Measurements from ENCODE around the gene KCNK5.

Gene KCNK5

DNA sequence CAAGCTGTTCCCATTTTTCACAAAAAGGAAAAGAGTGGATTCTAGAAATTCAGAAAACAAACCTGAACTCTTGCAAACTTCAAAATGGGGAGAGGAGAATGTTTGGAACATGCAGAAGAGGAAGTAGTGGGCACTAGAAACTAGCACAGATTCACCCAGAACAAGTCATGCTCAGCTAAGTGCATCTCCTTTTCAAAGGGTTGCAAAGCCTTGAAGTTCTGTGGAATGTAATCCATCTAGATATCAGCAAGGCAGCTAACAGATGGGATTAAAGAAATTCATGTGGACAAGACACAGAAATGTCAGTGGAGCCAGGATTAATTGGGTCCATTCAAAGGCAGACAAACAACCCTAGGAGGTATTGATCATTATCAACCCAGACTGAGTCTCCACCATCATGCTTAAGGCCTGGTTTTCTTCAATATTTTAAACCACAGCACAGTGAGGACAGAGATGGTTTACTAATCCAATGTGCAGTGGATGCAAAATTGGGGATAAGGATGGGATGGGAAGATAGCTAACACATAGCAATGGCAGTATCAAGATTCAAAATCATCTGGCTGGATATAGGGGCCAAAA, 31.3 kb downstream of the KCNK5 start:
- H3K4me3 ChIP-seq (ENCODE audit: low read depth, low read length) = no peak overlapping the region
- ChIA-PET CTCF (no interaction called here), POLR2A (no interaction called here)
- TF ChIP-seq, protein P1, sequence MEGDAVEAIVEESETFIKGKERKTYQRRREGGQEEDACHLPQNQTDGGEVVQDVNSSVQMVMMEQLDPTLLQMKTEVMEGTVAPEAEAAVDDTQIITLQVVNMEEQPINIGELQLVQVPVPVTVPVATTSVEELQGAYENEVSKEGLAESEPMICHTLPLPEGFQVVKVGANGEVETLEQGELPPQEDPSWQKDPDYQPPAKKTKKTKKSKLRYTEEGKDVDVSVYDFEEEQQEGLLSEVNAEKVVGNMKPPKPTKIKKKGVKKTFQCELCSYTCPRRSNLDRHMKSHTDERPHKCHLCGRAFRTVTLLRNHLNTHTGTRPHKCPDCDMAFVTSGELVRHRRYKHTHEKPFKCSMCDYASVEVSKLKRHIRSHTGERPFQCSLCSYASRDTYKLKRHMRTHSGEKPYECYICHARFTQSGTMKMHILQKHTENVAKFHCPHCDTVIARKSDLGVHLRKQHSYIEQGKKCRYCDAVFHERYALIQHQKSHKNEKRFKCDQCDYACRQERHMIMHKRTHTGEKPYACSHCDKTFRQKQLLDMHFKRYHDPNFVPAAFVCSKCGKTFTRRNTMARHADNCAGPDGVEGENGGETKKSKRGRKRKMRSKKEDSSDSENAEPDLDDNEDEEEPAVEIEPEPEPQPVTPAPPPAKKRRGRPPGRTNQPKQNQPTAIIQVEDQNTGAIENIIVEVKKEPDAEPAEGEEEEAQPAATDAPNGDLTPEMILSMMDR (IDR thresholded peaks at IDR 0.05; ENCODE audit: insufficient read depth, low read length, missing control alignments) = no peak
- no peak for DNase-seq (ENCODE audit: low read depth, low spot score)

DNA sequence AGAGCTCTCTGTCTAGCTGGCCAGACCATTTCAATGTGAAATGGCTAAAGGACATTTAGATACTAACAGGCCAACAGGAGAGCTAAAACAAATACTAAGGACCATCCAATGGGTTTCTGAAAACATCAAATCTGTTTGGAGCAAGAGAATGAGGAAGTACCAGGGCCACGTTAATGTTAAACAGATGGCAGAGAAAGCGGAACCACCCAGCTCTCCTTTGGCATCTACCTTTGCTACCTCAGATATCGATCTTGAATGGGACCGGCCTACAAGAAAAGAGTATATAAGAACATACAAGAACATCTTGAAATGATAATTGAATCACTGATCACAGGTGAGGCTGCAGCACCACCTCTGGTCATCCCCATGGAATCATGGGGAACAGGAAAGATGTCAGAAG, 31.8 kb downstream of the KCNK5 start:
- ChIA-PET CTCF (no interaction called here), POLR2A (no interaction called here)
- DNase-seq (ENCODE audit: low read depth, low spot score) = no peak
- TF ChIP-seq, protein P1 (IDR thresholded peaks at IDR 0.05; ENCODE audit: insufficient read depth, low read length, missing control alignments) = no peak
- H3K4me3 ChIP-seq (ENCODE audit: low read depth, low read length) = no peak overlapping the region

DNA sequence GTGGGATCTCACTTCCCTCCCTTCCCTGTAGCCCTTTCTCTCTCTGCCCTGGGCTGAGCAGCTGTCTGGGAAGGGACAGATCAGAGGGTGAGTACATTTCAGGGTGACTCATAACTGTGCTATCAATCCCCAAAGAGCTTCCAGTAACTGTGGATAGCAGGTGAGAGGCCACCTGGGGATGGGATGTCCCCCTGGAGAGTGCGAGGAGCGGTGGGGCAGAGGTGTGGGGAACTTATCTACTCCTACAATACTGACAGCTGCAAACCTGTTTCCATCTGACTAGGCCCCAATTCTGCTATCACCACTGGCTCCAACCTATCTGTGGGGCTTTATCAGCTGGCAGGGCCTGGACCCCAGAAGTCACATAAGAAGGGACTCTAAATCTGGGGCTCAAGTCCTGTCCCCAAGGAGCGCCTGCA, 32.6 kb downstream of the KCNK5 start:
- no peak overlapping the region for H3K4me3 ChIP-seq (ENCODE audit: low read depth, low read length)
- TF ChIP-seq, protein P1 (IDR thresholded peaks at IDR 0.05; ENCODE audit: insufficient read depth, low read length, missing control alignments) = no peak
- ChIA-PET CTCF (no interaction called here), POLR2A (no interaction called here)
- no peak for DNase-seq (ENCODE audit: low read depth, low spot score)

DNA sequence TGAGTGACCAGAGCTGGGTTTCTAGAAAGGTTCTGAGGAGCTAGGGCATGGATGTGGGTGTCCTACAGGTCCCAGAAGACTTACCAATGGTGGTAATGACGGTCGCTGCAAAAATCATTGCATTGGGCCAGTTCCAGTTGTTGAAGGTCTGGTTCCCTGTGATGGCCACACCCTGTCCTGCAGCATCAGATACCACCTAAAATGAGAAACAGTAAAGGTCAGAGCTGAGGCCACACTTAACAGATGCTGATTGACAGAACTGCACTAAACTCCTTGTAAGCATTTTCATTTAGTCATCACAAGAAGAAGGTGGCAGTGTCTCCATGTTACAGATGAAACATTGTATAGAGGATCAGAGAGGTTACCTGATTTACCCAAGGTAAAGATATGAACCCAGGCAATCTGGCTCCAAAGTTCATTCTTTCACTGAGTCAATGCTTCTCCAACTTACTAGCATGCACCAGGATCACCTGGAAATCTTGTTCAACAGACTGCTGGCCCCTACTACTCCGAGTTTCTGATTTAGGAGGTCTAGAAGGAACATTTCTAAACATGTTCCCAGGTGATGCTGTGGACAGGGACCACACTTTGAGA, 33.4 kb downstream of the KCNK5 start:
- H3K4me3 ChIP-seq (ENCODE audit: low read depth, low read length) = no peak overlapping the region
- no peak for DNase-seq (ENCODE audit: low read depth, low spot score)
- POLR2A ChIA-PET = no interaction called here
- TF ChIP-seq, protein P1 (IDR thresholded peaks at IDR 0.05; ENCODE audit: insufficient read depth, low read length, missing control alignments) = no peak
- CTCF ChIA-PET = no interaction called here

DNA sequence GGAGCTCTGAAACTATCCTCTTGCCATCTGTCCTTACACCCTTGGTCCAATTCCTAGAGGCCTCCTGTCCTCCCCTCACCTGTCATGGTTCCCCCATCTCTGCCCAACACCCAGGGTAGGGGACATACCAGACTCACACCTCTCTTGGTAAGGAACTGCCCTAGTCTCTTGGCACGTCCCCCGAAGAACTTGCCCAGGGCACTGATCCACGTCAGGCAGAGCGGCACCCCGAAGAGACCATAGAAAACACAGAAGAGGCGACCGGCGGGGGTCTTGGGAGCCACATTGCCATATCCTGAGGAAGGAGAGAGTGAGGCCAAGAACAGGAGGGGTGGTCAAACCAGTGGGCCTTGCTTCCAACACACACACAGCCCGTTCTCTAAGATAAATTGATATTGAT, 34.8 kb downstream of the KCNK5 start:
- H3K4me3 ChIP-seq (ENCODE audit: low read depth, low read length) = no peak overlapping the region
- no peak for DNase-seq (ENCODE audit: low read depth, low spot score)
- ChIA-PET POLR2A (no interaction called here), CTCF (no interaction called here)
- TF ChIP-seq, protein P1 (IDR thresholded peaks at IDR 0.05; ENCODE audit: insufficient read depth, low read length, missing control alignments) = no peak

DNA sequence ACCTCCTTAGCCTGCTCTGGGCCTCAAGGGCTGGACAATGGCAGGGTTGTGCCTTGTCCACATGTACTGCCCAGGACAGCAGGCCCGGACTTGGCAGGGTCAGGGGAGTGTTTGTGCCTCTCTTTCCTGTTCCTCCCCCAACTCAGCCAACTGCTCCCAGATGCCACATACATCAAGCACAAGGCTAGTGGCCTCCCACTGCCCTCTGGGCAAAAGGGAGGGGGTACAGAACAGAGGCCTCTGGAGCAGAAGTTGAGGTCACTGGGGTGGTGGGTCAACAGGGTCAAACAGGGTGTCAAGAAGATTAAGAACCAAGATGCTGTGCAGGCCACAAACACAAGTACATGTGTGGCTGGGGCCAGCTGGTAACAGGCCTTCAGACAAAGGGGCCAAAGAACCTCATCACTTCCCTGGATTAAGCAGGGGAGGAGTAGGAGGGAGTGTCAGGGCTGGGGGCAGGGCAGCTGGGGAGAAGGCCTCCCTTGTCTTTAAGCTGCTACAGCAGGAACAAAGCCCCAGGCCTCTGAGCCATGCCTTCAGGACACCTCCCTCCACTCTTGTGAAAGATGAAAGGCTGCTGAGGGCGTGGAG, 36.0 kb downstream of the KCNK5 start:
- no peak for DNase-seq (ENCODE audit: low read depth, low spot score)
- ChIA-PET POLR2A (no interaction called here), CTCF (no interaction called here)
- H3K4me3 ChIP-seq (ENCODE audit: low read depth, low read length) = no peak overlapping the region
- TF ChIP-seq, protein P1 (IDR thresholded peaks at IDR 0.05; ENCODE audit: insufficient read depth, low read length, missing control alignments) = no peak
